ENCODE data around the gene KCNMB4. TPM values are rescaled to one million over a fixed set of nuclear protein-coding genes. Genes with fewer than 3 reads are reported as not detected.

The KCNMB4 gene
- total RNA-seq, 1 experiment from 2014 or later, result 1.9 TPM

DNA sequence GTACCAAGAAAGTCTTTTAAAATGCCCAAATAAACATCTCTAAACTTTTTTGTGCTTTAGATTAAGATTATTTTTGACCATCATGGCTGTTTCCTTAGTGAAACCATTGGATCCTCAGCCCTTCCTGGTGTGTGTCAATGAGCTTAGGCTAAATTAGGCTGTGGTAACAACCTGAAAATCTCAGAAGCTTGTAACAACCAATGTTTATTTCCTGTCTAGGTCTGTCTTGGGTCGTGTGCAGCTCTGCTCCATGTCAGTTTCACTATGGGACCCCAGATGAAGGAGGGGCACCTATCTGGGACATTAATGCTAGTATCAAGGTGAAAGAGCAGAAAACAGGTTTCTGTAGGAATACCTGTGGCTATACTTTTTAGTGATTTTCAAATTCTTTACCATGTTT is 49.9 kb downstream of the KCNMB4 start:
- intact Hi-C loops (cut with micrococcal nuclease; ENCODE audit: unreplicated experiment), result no loop called here
- Histone ChIP-seq H3K4me3 (ENCODE audit: low read depth, low read length, poor library complexity, severe bottlenecking) (no peak overlapping the region), H3K27me3 (replicated peaks; ENCODE audit: insufficient read depth, low read depth, low read length, poor library complexity) (no peaks in the 10 kb centered on the region), H3K9me3 (ENCODE audit: low read depth, low read length, poor library complexity, severe bottlenecking) (no peaks in the 10 kb centered on the region), H3K36me3 (ENCODE audit: insufficient read depth, low read length, poor library complexity, severe bottlenecking) (no peaks in the 10 kb centered on the region), H3K27ac (ENCODE audit: low read depth, low read length, poor library complexity, severe bottlenecking) (no peak overlapping the region), H3K4me1 (ENCODE audit: insufficient read depth, low read length, poor library complexity, severe bottlenecking) (no peaks in the 10 kb centered on the region)
- ChIA-PET CTCF (no interaction called here), POLR2A (ENCODE audit: low non-redundant PET) (no interaction called here)
- no peak for DNase-seq (ENCODE audit: low spot score)
- no peak for TF ChIP-seq CTCF (conservative IDR thresholded peaks at IDR 0.05; ENCODE audit: low read depth, low read length)
- TF ChIP-seq EZH2 (IDR thresholded peaks at IDR 0.05; ENCODE audit: borderline replicate concordance, low read depth, low read length, poor library complexity, severe bottlenecking), result no peak
- BruUV-seq (replicated peaks), result no TSS peak

DNA sequence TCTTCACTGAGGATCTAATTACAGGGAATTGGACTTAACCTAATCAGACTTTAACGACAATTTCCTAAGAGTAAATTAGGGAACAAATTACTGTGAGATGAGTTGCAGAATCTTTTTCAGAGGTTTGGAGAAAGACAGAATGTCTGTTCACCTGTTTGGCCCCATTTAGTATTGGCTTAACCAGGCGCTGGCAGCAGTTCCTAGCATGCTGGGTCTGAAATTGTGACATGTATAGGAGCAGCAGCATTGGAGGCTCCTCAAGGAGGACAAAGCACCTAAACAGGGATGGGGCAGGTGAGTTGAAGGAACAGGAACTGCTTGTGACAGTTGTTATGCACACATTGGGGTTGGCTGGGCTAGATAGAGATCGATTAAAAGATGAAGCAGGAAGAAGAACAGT is 51.0 kb downstream of the KCNMB4 start:
- ChIA-PET CTCF (no interaction called here), POLR2A (ENCODE audit: low non-redundant PET) (no interaction called here)
- H3K9me3 ChIP-seq (ENCODE audit: low read depth, low read length, poor library complexity, severe bottlenecking), result no peaks in the 10 kb centered on the region
- BruUV-seq (replicated peaks), result no TSS peak
- no peaks in the 10 kb centered on the region for H3K27me3 ChIP-seq (replicated peaks; ENCODE audit: insufficient read depth, low read depth, low read length, poor library complexity)
- H3K4me1 ChIP-seq (ENCODE audit: insufficient read depth, low read length, poor library complexity, severe bottlenecking), result no peaks in the 10 kb centered on the region
- no peak overlapping the region for H3K27ac ChIP-seq (ENCODE audit: low read depth, low read length, poor library complexity, severe bottlenecking)
- H3K36me3 ChIP-seq (ENCODE audit: insufficient read depth, low read length, poor library complexity, severe bottlenecking), result no peaks in the 10 kb centered on the region
- no peak overlapping the region for H3K4me3 ChIP-seq (ENCODE audit: low read depth, low read length, poor library complexity, severe bottlenecking)
- DNase-seq (ENCODE audit: low spot score), result no peak
- no peak for TF ChIP-seq EZH2 (IDR thresholded peaks at IDR 0.05; ENCODE audit: borderline replicate concordance, low read depth, low read length, poor library complexity, severe bottlenecking)
- TF ChIP-seq CTCF (conservative IDR thresholded peaks at IDR 0.05; ENCODE audit: low read depth, low read length), result no peak
- intact Hi-C loops (cut with micrococcal nuclease; ENCODE audit: unreplicated experiment), result no loop called here

DNA sequence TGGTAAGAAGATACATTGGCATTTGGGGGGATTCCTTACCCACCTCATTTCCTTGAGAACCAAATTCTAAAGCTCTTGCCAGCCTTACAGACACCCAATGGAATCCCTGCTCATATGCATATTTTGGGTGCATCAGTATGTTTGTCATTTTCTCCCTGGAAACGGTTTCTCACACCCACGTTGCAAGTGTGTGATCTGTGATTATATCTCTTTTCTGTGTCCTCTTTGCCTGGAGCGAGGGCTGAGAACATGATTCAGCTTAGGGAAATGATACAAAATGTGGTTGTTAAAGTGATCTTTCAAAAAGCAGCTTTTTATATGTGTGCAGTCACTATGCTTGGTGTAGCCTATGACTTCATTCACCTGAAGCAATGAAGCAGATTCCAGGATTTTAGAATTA is 52.0 kb downstream of the KCNMB4 start:
- Histone ChIP-seq H3K9me3 (ENCODE audit: low read depth, low read length, poor library complexity, severe bottlenecking) (no peaks in the 10 kb centered on the region), H3K27ac (ENCODE audit: low read depth, low read length, poor library complexity, severe bottlenecking) (no peak overlapping the region), H3K4me3 (ENCODE audit: low read depth, low read length, poor library complexity, severe bottlenecking) (no peak overlapping the region), H3K27me3 (replicated peaks; ENCODE audit: insufficient read depth, low read depth, low read length, poor library complexity) (no peaks in the 10 kb centered on the region), H3K4me1 (ENCODE audit: insufficient read depth, low read length, poor library complexity, severe bottlenecking) (no peaks in the 10 kb centered on the region), H3K36me3 (ENCODE audit: insufficient read depth, low read length, poor library complexity, severe bottlenecking) (no peaks in the 10 kb centered on the region)
- intact Hi-C loops (cut with micrococcal nuclease; ENCODE audit: unreplicated experiment), result no loop called here
- ChIA-PET POLR2A (ENCODE audit: low non-redundant PET) (no interaction called here), CTCF (no interaction called here)
- no peak for DNase-seq (ENCODE audit: low spot score)
- TF ChIP-seq CTCF (conservative IDR thresholded peaks at IDR 0.05; ENCODE audit: low read depth, low read length) (no peak), EZH2 (IDR thresholded peaks at IDR 0.05; ENCODE audit: borderline replicate concordance, low read depth, low read length, poor library complexity, severe bottlenecking) (no peak)
- BruUV-seq (replicated peaks), result no TSS peak

Measured in A673 (cell line).